Dermis blood vessel endothelial cell (primary cell): ENCODE results near the gene HUNK. TPM values are rescaled to one million over a fixed set of nuclear protein-coding genes. Genes with fewer than 3 reads are reported as not detected.
"Not testable (repeated sequence)": the region's sequence is repeated elsewhere in the genome, so short reads cannot be mapped to it uniquely, and the experiment has no call there.

Experiments used
- DNase-seq: peaks from one replicate; pipeline ENCODE4 v3.0.0; 2010
- total RNA-seq: library from RNA; depleted of rRNA; stranded (reverse); fragments of >200 nt; gene quantifications from 2 replicates; pipeline ENCODE4 v1.2.3, GENCODE V29; 2014

HUNK gene
- total RNA-seq, 1 donor from 2014 or later = under 0.01 TPM

DNA sequence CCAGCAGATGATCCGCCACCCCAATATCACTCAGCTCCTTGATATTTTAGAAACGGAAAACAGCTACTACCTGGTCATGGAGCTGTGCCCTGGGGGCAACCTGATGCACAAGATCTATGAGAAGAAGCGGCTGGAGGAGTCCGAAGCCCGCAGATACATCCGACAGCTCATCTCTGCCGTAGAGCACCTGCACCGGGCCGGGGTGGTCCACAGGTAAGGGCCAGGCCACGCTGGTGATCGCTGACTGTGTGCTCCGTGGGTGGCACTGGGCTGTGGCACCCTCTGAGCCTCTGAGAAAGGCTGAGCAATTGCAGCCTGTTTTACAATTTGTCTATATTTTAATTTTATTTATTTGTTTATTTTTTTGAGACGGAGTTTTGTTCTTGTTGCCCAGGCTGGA lies 51.7 kb downstream of the HUNK start:
- no peak for DNase-seq

DNA sequence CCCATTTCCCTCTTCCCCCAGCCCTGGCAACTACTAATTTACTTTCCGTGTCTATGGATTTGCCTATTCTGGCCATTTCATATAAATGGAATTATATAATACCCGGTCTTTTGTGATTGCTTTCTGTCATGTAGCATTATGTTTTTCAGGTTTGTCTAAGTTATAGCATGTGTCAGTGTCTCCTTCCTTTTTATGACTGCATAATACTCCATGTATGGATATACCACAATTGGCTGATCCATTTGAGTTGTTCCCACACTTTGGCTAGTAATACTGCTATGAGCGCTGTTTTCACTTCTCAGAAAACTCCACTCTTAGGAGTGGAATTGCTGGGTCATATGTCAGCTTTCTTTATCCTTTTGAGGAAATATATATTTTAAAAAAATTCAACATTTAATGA lies 53.7 kb downstream of the HUNK start:
- DNase-seq = no peak

DNA sequence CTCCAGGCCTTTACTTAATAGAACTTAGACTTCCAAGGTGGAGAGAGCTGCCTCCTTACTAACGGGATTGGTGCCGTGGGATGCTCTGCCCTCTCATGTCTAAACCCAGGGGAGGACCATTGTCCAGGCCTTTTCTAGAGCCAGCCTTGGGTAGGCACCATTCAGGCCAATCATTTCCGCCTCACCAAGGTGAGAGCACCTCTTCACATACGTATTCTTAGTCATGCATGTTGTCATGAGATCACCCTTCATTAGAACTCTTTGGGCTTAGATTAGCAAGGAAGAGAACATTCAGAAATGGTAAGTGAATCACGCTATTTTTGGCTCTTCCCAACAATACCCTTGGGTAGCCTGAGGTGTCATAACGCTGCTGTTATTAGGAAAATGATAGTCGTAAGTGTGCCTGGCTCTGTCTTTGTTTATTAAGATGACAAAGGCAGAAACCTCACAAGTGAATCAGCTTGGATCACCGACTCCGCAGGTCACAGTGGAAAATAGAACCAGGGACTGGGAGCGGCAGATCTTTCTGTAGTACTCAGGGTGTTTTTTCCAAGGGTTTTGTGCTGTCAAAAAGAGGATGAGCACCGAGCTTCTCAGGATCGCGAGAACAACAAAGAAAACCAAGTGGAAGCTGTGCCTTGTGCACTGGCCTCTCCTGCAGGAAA lies 55.0 kb downstream of the HUNK start:
- no peak for DNase-seq

DNA sequence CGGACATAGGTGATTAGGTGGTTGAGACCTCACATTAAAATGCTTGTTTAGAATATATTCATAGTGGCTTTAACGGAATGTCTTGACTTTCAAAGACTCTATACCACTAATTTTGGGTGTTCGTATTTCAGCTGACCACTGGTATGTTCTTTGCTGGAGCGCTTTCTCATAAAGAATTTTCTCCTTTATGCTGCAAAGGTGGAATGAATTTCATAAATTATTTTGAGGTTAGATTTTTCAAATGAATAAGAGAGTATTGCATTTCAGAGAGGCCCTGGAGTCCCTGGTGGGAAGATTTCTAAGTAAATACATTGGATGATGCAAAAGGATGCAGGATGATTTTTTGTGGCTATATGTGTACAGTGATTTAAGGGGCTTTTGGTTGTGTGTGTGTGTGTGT lies 55.8 kb downstream of the HUNK start:
- no peak for DNase-seq

DNA sequence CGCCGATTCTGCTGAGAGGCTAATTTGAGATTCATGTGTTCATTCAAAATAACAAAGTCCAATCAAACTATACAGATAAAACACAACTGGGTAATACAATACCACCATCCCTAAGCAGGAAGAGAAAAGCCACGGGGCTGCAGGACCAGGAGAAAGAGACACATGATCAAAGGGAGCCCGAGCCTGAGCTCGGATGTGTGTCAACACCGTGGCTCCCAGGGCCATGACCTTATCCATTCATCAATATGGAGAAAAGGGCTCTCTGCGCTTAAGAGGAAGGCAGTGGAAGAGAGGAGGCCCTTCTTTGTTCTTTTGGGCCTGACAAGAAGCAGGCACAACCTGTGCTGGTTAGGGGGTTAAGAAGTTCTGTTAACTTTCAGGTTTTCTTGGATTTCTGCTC lies 56.7 kb downstream of the HUNK start:
- DNase-seq = no peak

DNA sequence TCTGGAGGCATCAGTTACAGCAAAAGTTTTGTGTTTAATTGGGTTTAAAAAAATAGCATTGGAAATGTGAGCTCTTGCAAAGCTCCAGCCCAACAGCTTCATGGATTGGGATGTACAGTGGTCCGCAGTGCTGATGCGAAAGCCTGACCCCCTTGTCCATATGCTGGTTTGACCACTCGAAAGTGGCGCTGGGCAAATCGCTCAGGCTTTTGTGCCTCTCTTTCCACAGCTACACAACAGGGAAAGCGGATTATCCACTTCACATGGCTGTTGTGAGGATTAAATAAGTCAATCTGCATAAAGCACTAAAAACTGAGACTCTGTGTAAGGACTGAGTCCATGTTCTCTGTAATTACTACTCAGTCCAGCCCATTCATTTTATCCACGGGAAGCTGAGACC lies 57.2 kb downstream of the HUNK start:
- DNase-seq = no peak

DNA sequence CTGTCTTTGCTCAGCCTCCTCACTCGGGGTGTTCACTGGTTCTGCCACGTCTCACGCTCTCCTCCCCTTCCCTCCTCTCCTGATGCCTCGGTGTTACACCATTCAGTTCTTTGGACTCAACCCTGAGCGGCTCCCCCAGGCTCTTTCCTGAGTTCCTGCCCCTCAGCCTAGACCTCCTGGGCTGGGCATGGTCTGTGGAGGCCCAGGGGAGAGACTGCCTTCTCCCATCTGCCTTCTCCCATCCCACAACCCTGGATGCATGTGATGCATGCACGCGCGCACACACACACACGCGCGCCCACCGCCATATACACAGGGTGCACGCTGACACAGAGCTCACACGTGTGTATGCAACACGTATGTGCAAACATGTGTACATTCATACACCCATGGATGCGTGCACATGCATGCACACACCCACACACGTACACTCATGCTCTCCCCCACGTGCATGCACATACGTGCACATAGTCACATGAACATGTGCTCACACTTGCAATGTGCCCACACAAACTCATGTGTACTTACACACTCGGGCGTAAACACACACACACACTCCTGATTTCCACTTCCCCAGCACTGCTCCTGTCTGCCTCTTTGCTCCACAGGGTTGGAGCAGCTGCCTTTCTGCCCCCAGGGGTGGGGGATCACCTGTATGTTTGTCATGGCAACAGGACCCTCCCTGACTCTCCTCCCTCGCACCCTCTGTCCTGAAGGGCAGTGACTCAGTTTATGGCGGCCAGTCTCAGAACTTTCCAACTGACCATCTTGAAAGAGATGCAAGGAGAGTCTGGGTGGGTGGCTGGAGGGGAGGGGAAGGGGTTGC lies 59.0 kb downstream of the HUNK start:
- no peak for DNase-seq

DNA sequence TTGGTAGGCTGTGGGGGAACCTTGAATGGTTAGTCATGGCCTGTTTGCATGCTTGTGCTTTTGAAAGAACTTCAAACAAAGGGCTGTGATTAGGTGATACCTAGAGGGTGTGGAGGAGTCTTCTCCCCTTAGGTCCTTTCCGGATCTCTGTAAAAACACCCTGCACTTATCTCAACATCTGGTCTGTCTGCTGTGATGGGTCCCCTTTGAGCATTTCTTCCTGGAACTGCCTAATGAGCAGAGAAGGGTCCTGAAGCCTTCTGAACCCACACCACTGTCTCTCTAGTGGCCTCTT lies 59.6 kb downstream of the HUNK start:
- no peak for DNase-seq

DNA sequence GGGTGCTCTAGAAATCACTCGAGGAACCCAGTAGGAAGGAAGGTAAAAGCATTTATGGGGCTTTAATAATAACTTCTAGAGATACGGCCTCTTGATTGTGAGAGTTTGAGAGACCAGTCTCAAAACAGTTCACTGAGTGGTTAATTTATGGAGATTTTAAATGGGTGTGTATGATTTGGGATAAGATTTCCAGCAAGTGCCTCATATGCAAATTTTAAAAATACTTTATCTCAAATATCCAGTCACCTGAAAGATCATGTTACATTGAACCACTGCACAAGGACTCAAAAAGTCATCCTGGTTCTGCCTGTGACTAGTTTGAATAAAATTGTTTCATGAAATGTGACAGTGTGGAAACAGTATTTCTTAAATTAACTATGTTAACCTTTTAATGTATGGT lies 64.5 kb downstream of the HUNK start:
- DNase-seq = no peak

DNA sequence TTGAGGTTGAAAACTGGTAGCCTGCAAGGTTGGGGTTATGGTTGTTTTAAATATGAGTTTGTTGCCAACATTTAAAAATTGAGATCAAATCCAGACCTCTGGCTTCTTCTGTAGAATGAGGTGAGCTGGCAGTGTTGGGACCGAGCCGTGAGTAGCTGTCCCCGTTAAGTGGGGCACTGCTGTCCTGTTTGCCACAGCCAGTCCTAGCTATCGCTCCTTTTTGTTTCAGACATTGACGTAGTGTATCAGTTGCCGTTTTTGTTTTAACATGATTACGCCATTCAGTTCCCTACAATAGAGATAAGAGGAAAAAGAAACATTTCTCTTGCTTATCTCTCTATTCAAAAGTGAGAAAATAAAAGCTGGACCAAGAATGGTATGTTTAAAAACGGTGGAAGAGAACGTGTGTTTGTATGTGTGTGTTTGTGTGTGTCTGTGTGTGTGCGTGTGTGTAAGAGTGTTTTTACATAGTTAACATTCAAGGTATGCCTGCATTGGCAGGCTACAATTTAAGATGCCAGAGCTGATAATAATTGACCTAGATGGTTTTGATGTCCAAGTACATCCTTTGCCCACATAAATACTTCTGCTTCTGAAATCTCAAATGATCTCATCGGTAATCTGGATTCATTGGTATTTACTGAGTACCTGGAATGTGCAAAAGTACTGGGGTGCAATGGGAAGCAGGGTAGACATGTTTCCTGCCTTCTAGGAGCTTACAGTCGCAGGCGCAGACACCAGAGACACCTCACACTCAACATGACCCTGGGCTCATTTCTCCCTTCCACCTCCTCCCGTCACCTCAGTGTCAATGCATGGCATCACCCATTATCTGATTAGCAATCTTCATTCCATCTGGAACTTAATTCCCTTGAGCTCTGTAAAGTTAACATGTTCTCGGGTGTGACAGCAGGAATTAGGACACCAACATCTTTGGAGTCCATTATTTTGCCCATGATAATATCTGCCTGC lies 65.8 kb downstream of the HUNK start:
- DNase-seq = no peak

DNA sequence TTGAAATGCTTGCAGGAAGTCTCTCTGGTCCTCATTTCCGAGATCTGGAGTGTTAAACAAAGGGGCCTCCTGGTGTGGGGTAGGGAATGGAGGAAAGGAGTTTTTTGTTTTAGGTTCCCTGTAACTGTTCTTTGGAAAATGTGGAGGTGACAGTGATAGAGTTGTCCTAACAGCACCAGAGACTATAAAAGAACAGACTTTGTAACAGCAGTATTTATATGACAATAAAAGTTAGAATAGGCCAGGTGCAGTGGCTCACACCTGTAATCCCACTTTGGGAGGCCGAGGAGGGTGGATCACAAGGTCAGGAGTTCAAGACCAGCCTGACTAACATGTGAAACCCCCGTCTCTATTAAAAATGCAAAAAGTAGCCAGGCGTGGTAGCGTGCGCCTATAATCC lies 68.9 kb downstream of the HUNK start:
- DNase-seq = no peak

DNA sequence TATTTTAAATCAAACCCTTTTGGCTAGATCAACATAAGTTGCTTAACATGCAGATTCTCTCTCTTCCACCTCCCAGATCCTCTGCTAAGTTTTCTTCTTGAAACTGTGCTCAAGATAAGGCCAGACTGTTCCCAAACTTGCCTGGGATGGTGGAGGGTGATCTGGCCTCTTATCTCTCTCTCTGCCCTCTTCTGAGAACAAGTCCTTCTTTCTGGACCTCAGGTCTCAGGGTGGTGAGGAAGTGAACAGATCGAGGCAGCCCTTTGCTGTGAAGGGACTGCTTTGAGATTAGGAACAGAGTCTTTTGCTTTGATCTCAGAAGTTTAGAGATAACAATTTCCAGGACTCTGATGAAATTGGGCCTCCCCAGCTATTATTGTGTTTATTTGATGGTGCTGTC lies 70.7 kb downstream of the HUNK start:
- DNase-seq = no peak

DNA sequence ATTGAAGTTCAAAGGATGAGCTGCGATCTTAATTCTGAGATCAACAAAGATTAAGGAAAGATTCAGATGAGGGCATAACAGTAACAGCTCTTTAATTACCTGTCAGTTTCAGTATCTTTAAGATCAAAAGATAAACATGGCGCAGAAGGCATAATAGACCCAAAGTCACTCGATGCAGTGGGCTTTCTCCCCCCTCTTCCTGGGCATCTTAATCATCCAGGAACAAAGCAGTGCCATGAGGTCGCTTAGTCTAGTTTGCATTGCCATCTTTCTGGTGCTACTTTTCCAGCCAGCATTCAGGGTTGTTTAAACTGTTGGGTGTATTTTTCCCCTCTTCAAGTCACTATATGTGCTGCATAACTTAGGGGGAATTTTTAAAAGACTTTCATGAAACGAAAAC lies 72.3 kb downstream of the HUNK start:
- no peak for DNase-seq

DNA sequence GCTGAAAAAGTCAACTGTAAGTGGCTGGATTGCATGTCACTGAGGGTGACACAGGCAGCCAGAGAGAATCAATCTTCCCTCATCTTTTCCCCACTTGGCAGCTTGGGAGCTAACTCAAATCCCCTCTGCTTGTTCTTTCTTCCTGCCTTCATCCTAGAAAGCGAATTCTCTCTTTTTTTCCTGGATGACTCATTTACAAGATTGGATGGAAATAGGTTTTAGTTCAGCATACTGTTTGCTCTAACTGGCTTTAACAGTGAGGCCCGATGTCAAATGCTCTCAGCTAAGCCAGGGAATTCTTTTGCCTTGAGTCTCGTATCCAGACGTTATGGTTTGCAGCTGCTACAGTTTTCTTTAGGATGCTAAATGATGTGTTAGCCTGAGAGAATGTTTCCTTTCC lies 72.7 kb downstream of the HUNK start:
- no peak for DNase-seq

DNA sequence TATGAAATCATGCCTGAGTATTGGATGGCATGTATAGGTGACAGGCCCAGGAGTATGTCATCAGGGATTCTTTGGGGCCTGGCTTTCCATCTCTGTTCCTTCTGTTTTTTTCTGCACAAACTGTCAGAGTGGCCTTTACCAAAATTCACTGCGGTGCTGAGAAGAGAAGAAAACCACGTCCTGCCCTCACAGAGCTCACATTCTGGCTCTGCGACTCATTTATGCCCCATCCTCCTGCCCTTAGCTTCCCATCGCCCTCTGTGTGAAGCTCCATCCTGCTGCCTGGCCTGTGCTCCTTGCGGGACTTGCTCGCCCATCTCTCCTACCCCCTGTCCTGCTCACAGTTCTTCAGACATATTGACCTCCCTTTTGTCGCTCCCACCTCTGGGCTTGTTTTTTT lies 73.4 kb downstream of the HUNK start:
- DNase-seq = no peak

DNA sequence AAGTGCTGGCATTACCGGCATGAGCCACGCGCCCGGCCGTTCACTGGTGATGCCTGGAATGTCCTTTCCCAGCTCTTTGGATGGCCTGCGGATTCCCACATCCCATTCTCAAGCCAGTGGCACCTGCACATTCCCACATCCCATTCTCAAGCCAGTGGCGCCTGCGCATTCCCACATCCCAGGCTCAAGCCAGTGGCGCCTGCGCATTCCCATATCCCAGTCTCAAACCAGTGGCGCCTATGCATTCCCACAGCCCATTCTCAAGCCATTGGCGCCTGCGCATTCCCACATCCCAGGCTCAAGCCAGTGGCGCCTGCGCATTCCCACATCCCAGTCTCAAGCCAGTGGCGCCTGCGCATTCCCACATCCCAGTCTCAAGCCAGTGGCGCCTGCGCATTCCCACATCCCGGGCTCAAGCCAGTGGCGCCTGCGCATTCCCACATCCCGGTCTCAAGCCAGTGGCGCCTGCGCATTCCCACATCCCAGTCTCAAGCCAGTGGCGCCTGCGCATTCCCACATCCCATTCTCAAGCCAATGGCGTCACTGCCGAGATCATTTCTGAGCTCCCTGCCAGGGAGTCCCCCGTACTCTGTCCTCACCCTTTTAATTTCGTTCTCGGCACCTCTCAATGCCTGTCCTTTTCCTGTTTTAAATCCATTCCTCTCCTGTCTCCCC lies 74.2 kb downstream of the HUNK start:
- DNase-seq = not testable (repeated sequence)

DNA sequence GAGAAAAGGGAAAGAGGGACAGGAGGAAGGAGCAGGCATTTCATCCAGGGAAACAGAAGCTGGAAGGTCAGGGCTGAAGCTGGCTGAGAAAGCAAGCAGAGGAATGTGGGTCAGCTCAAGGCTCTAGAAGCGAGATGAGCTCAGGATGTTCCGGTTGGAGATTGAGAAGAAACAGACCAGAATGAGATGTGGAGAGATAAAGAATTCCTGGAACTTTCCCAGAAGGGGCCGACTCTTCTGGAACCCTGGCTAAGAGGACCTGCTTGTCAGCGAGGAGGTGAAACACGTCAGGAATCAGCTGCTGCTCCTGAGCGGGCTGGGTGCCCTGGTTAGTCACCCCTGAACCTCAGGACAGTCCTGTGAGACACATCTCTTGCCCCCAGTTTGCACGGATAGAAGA lies 75.9 kb downstream of the HUNK start:
- no peak for DNase-seq

DNA sequence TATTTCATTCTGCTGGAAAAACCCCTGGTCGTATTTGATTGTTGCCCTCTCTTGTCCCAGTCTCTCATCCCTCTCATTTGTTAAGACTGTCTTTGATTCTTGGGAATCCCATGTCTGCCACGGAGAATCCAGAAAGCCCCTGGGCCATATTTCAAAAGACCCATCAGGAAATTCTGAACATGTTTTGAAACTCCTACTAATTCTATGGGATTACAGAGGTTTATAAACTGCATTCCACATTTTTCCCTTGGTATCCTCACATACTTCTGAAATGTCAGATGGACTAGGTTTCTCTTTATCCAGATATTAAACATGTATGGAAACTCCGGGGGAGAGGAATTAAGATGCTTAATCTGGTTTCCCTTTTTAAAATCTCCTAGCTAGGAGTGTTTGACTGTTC lies 80.0 kb downstream of the HUNK start:
- DNase-seq = no peak

DNA sequence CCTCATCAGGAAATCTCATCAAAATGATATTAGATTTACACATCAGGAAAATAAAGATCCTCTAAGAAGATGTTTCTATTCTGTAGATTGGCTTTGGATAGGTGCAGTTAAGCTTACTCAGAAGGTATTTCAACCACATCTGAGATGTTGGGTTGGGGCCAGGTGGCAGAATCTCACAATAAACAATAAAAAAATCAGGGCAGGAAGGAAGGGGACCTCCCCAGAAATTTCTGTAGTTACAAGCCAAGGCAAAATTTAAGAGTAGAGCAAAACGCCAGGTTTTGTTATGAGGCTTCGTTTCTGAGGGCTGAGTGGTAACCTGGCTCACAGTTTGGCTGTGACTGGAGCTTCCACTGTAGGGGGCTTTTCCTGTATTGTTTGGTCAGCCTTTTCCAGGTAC lies 84.8 kb downstream of the HUNK start:
- no peak for DNase-seq

DNA sequence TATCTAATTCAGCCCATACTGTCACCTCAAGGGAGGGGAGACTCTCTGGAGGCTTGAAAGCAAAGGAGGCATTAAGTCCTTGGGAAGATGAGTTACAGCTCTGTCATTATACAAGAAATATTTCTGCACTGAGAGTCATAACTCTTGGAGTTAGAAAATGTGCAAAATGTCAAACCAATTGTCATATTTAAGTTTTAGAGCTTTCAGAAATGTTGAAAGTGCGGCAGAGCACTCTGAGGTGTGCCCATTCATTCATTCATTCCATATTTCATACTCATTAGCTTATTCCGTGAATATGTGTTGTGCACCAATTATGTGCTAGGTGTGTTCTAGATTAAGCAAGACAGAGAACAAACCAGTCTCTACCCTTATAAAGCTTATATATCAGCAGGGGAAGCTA lies 87.1 kb downstream of the HUNK start:
- DNase-seq = no peak

DNA sequence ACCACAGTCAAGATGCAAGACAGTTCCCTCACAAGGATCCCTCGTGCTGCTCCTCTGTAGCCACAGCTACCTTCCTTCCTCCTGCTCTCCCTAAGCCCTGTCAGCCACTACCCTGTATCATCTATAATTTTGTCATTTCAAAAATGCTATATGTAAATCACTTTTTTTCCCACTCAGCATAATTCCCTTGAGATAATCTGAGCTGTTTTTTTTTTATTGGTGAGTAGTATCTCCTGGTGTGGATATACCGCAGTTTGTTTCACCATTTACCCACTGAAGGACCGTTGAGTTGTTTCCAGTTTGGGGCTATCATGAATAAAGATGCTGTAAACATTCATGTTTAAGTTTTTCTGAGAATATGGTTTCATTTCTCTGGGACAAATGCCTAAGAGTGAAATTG lies 88.2 kb downstream of the HUNK start:
- DNase-seq = no peak

DNA sequence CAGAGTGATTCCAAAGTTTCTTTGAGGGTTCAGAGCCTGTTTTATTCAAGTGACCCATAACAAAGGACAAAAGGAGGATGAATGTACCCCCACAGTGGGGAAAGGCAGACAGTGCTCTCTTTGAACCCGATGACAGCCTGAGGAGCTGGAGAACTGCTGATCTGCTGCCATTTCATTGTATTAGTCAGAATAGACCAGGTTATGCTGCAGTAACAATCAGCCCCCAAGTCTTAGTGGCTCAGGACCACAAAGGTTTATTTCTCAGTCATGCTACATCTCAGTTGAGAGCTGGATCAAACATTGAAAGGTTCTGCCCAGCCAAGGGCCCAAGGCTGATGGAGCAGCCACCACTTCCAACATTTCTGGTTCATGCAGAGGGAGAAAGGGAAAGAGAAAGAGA lies 88.9 kb downstream of the HUNK start:
- no peak for DNase-seq

DNA sequence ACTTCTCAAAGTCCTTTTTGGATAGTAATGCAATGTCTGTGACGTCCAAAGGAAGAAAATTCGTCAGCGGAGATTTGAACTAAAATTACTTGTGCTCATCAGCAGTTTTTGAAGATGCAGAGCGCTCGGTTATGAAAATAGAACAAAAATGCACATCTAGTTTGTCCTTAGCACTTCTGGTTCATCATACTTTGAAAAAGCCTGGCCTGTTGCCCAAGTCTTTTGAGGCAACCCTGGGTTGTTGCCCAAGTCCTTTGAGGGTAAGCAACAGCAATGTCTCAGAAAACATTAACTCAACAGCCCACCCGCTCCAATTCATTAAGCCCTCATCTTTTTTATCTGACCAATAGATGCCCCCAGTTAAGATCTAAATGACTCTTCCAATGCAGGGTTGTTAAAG lies 91.9 kb downstream of the HUNK start:
- DNase-seq = no peak
